OCI-LY3 (cell line): Measurements from ENCODE around the gene TRANK1.

Experiments
- H2AFZ ChIP-seq: fragments of 200-600, 300-600 bp; shearing (Covaris generic); 2 replicates; pipeline ENCODE4 v1.6.0; 2014; ENCODE audit warnings: antibody characterized with exemption, low read depth, low read length
- H3K27ac ChIP-seq: fragments of 200-600, 300-600 bp; sonication (generic); 2 replicates; pipeline ENCODE4 v1.5.1; 2014; ENCODE audit warnings: mild to moderate bottlenecking, low read length, moderate library complexity, mixed read lengths
- H3K27me3 ChIP-seq: fragments of 200-600, 300-600 bp; sonication (generic); 2 replicates; pipeline ENCODE4 v1.6.1; 2014; ENCODE audit warnings: low read depth, low read length, mixed read lengths
- H3K36me3 ChIP-seq: fragments of 200-600, 300-600 bp; sonication (generic); replicated peaks from 2 replicates; pipeline ENCODE3; 2014; ENCODE audit warnings: low read depth, low read length, mixed read lengths
- H3K4me1 ChIP-seq: fragments of 300-600, 200-600 bp; sonication (generic); 2 replicates; pipeline ENCODE4 v1.6.1; 2014; ENCODE audit warnings: low read length, mixed read lengths
- H3K4me2 ChIP-seq: fragments of 200-600, 300-600 bp; sonication (generic); 2 replicates; pipeline ENCODE4 v1.6.1; 2014; ENCODE audit warnings: low read length, mixed read lengths
- H3K4me3 ChIP-seq: fragments of 300-600, 200-600 bp; sonication (generic); 2 replicates; pipeline ENCODE4 v1.5.1; 2014; ENCODE audit warnings: antibody characterized with exemption, mild to moderate bottlenecking, low read length, moderate library complexity
- H3K79me2 ChIP-seq: fragments of 300-600, 200-600 bp; shearing (Covaris generic); 2 replicates; pipeline ENCODE4 v1.6.1; 2014; ENCODE audit warnings: mild to moderate bottlenecking, low read length, mixed read lengths
- H3K9ac ChIP-seq: fragments of 300-600, 200-600 bp; shearing (Covaris generic); 2 replicates; pipeline ENCODE4 v1.6.0; 2014; ENCODE audit warnings: mild to moderate bottlenecking, low read length, moderate library complexity
- H3K9me3 ChIP-seq: fragments of 200-600, 300-600 bp; shearing (Covaris generic); 2 replicates; pipeline ENCODE4 v1.6.1; 2014; ENCODE audit warnings: low read length, mixed read lengths; ENCODE audit not compliant: insufficient read depth
- H4K20me1 ChIP-seq: fragments of 200-600, 300-600 bp; sonication (generic); 2 replicates; pipeline ENCODE4 v1.6.1; 2016; ENCODE audit warnings: low read length, mixed read lengths; ENCODE audit not compliant: insufficient read depth
- CTCF ChIP-seq: fragments of 200-600, 300-600 bp; sonication (generic); IDR thresholded peaks from 2 replicates; pipeline ENCODE4 v1.5.1; 2014; ENCODE audit warnings: antibody characterized with exemption, low read length, low read depth
- EZH2phosphoT487 ChIP-seq: fragments of 200-600 bp; shearing (Covaris generic); IDR thresholded peaks from 2 replicates; pipeline ENCODE4 v1.6.1; 2018; ENCODE audit warnings: antibody characterized with exemption, mixed run types, low read depth

Gene TRANK1

GRCh38 chr3:36852071-36852470 is 92.8 kb downstream of the TRANK1 start:
- TF ChIP-seq CTCF, result no peak
- no peak for TF ChIP-seq EZH2phosphoT487
- no peak overlapping the region for H3K9ac ChIP-seq
- H4K20me1 ChIP-seq, result 0 out of 2 replicates have a peak, but pooled peaks cover 4% of the 10 kb centered on the region
- no peak overlapping the region for H3K4me3 ChIP-seq
- H3K27me3 ChIP-seq, result no peaks in the 10 kb centered on the region
- H3K4me2 ChIP-seq, result no peak overlapping the region
- H3K36me3 ChIP-seq, result peaks cover 73% of the 10 kb centered on the region
- H3K4me1 ChIP-seq, result no peaks in the 10 kb centered on the region
- H3K9me3 ChIP-seq, result no peaks in the 10 kb centered on the region
- H3K27ac ChIP-seq, result no peak overlapping the region
- H3K79me2 ChIP-seq, result no peaks in the 10 kb centered on the region
- H2AFZ ChIP-seq, result no peak overlapping the region

GRCh38 chr3:36850743-36851142 is 94.1 kb downstream of the TRANK1 start:
- no peak overlapping the region for H3K27ac ChIP-seq
- H3K36me3 ChIP-seq, result peaks cover 71% of the 10 kb centered on the region
- H3K4me3 ChIP-seq, result no peak overlapping the region
- no peaks in the 10 kb centered on the region for H3K79me2 ChIP-seq
- no peak overlapping the region for H2AFZ ChIP-seq
- no peak overlapping the region for H3K4me2 ChIP-seq
- H3K4me1 ChIP-seq, result peaks cover 8% of the 10 kb centered on the region
- no peak for TF ChIP-seq CTCF
- TF ChIP-seq EZH2phosphoT487, result no peak
- no peaks in the 10 kb centered on the region for H4K20me1 ChIP-seq
- no peaks in the 10 kb centered on the region for H3K27me3 ChIP-seq
- no peaks in the 10 kb centered on the region for H3K9me3 ChIP-seq
- no peak overlapping the region for H3K9ac ChIP-seq

- TF ChIP-seq CTCF (no peak), EZH2phosphoT487 (no peak)
- Histone ChIP-seq H3K27me3 (no peaks in the 10 kb centered on the region), H3K36me3 (peaks cover 65% of the 10 kb centered on the region), H4K20me1 (0 out of 2 replicates have a peak, but pooled peaks cover 3% of the 10 kb centered on the region), H2AFZ (no peak overlapping the region), H3K4me3 (no peak overlapping the region), H3K9me3 (peaks cover 2% of the 10 kb centered on the region; the same call in 1 of the 2 replicates), H3K4me2 (no peak overlapping the region), H3K79me2 (no peaks in the 10 kb centered on the region), H3K27ac (no peak overlapping the region), H3K9ac (no peak overlapping the region), H3K4me1 (peaks cover 12% of the 10 kb centered on the region)
These were observed 98.4 kb downstream of the TRANK1 start for GRCh38 chr3:36846406-36846805.

- Histone ChIP-seq H3K36me3 (peaks cover 59% of the 10 kb centered on the region), H3K9me3 (peaks cover 5% of the 10 kb centered on the region; the same call in 1 of the 2 replicates), H3K27ac (no peak overlapping the region), H3K9ac (no peak overlapping the region), H3K4me2 (no peak overlapping the region), H3K4me1 (peaks cover 12% of the 10 kb centered on the region), H3K4me3 (no peak overlapping the region), H3K27me3 (no peaks in the 10 kb centered on the region), H3K79me2 (no peaks in the 10 kb centered on the region), H4K20me1 (0 out of 2 replicates have a peak, but pooled peaks cover 3% of the 10 kb centered on the region), H2AFZ (no peak overlapping the region)
- no peak for TF ChIP-seq EZH2phosphoT487
- peak; percentile 80 for TF ChIP-seq CTCF
These were observed 101.5 kb downstream of the TRANK1 start for GRCh38 chr3:36843065-36844051.
